IMR-90 (cell line): ENCODE results near the gene IP6K3. TPM values are rescaled to one million over a fixed set of nuclear protein-coding genes. Genes with fewer than 3 reads are reported as not detected.

ENCODE experiments used
- ATAC-seq: fragments of 200-7000 bp; cut with Tn5 transposase; 2 replicates; pipeline ENCODE4 v1.9.1; 2020; ENCODE audit warnings: low read depth, mild to moderate bottlenecking, moderate library complexity
- BruUV-seq: library from RNA; stranded (reverse); fragments of 400-500 nt; replicated peaks from 2 replicates; lab custom pipeline; 2021; lab: Mats Ljungman, UMichigan
- CTCF ChIA-PET: fragments of 300-600 bp; formaldehyde crosslinking; extraction: SDS; loops from one replicate; lab custom pipeline; 2021; ENCODE audit warnings: antibody characterized with exemption; lab: Yijun Ruan, JAX
- POLR2A ChIA-PET: fragments of 300-600 bp; sonication (Branson Sonifier 250); formaldehyde crosslinking; loops from one replicate; lab custom pipeline; 2022; ENCODE audit warnings: antibody characterized with exemption; ENCODE audit not compliant: unreplicated experiment; lab: Charles Lee
- DNase-seq: peaks from one replicate; pipeline ENCODE4 v3.0.0; 2013
- H2AFZ ChIP-seq: replicated peaks from 2 replicates; pipeline ENCODE3; 2013; ENCODE audit warnings: low read length, mild to moderate bottlenecking; ENCODE audit not compliant: poor library complexity
- H2AK5ac ChIP-seq: 2 replicates; pipeline ENCODE4 v1.6.1; 2013; ENCODE audit warnings: low read depth, low read length, inconsistent platforms
- H2AK9ac ChIP-seq: replicated peaks from 2 replicates; pipeline ENCODE3; 2013; ENCODE audit warnings: mild to moderate bottlenecking, low read depth, low read length, moderate library complexity; ENCODE audit not compliant: poor library complexity
- H2BK120ac ChIP-seq: 2 replicates; pipeline ENCODE4 v1.6.1; 2013; ENCODE audit warnings: low read depth, low read length, inconsistent platforms
- H2BK15ac ChIP-seq: 3 replicates; pipeline ENCODE4 v1.6.1; 2013; ENCODE audit warnings: low read depth, low read length, inconsistent platforms
- H2BK20ac ChIP-seq: 2 replicates; pipeline ENCODE4 v1.6.1; 2013; ENCODE audit warnings: low read depth, mild to moderate bottlenecking, inconsistent platforms, low read length, moderate library complexity
- H2BK5ac ChIP-seq: 2 replicates; pipeline ENCODE4 v1.6.1; 2013; ENCODE audit warnings: mild to moderate bottlenecking, low read depth, low read length, inconsistent platforms; ENCODE audit not compliant: poor library complexity, severe bottlenecking
- H3K14ac ChIP-seq: replicated peaks from 2 replicates; pipeline ENCODE4 v1.6.1; 2013; ENCODE audit warnings: low read depth, low read length, inconsistent platforms
- H3K18ac ChIP-seq: 2 replicates; pipeline ENCODE4 v1.6.1; 2013; ENCODE audit warnings: low read depth, low read length, control low read depth
- H3K23ac ChIP-seq: 2 replicates; pipeline ENCODE4 v1.6.1; 2013; ENCODE audit warnings: low read depth, low read length, inconsistent platforms
- H3K27ac ChIP-seq: 2 replicates; pipeline ENCODE4 v1.5.1; 2013; ENCODE audit warnings: mild to moderate bottlenecking, control low read depth, low read length; ENCODE audit not compliant: insufficient read depth
- H3K27me3 ChIP-seq: 2 replicates; pipeline ENCODE4 v1.6.1; 2013; ENCODE audit warnings: low read length; ENCODE audit not compliant: control insufficient read depth, insufficient read depth
- H3K36me3 ChIP-seq: 2 replicates; pipeline ENCODE4 v1.6.1; 2013; ENCODE audit warnings: low read length, mixed read lengths; ENCODE audit not compliant: control insufficient read depth, insufficient read depth
- H3K4ac ChIP-seq: 2 replicates; pipeline ENCODE4 v1.6.1; 2013; ENCODE audit warnings: low read depth, low read length, inconsistent platforms
- H3K4me1 ChIP-seq: 2 replicates; pipeline ENCODE4 v1.6.1; 2013; ENCODE audit warnings: low read length, mixed read lengths; ENCODE audit not compliant: control insufficient read depth, insufficient read depth
- H3K4me2 ChIP-seq: 2 replicates; pipeline ENCODE4 v1.6.1; 2013; ENCODE audit warnings: low read depth, mild to moderate bottlenecking, control low read depth, low read length, moderate library complexity
- H3K4me3 ChIP-seq: 2 replicates; pipeline ENCODE4 v1.5.1; 2013; ENCODE audit warnings: low read depth, mild to moderate bottlenecking, control low read depth, low read length, moderate library complexity; ENCODE audit not compliant: insufficient read depth
- H3K56ac ChIP-seq: 2 replicates; pipeline ENCODE4 v1.6.1; 2013; ENCODE audit warnings: low read length, inconsistent platforms; ENCODE audit not compliant: insufficient read depth; ENCODE audit errors: extremely low read depth
- H3K79me1 ChIP-seq, 2 experiments: 2 replicates each; pipeline ENCODE4 v1.6.1; 2013; ENCODE audit warnings: low read length in 2 of 2, inconsistent platforms in 1 of 2, low read depth in 1 of 2
- H3K9ac ChIP-seq: 2 replicates; pipeline ENCODE4 v1.6.1; 2013; ENCODE audit warnings: low read depth, low read length, control low read depth
- H3K9me1 ChIP-seq: 2 replicates; pipeline ENCODE4 v1.6.1; 2013; ENCODE audit warnings: low read length, inconsistent platforms; ENCODE audit not compliant: insufficient read depth
- H3K9me3 ChIP-seq: 2 replicates; pipeline ENCODE4 v1.6.1; 2013; ENCODE audit warnings: low read length; ENCODE audit not compliant: control insufficient read depth, insufficient read depth
- H4K20me1 ChIP-seq: 2 replicates; pipeline ENCODE4 v1.6.1; 2013; ENCODE audit warnings: low read length, inconsistent platforms; ENCODE audit not compliant: insufficient read depth
- H4K5ac ChIP-seq: 2 replicates; pipeline ENCODE4 v1.6.1; 2013; ENCODE audit warnings: mild to moderate bottlenecking, low read depth, low read length, control low read depth
- H4K8ac ChIP-seq, 2 experiments: 2 replicates each; pipeline ENCODE4 v1.6.1; 2013; ENCODE audit warnings: low read depth in 2 of 2, low read length in 2 of 2, control low read depth in 1 of 2, inconsistent platforms in 1 of 2
- H4K91ac ChIP-seq: 2 replicates; pipeline ENCODE4 v1.6.1; 2013; ENCODE audit warnings: low read depth, low read length, inconsistent platforms; ENCODE audit not compliant: insufficient read depth
- BHLHE40 ChIP-seq: fragments of 150-350 bp; IDR thresholded peaks from 2 replicates; pipeline ENCODE4 v1.6.1; 2016; ENCODE audit warnings: mild to moderate bottlenecking, low read depth, low read length
- CEBPB ChIP-seq: IDR thresholded peaks from 2 replicates; pipeline ENCODE4 v1.6.1; 2012; ENCODE audit warnings: low read depth, low read length, improper control_type of control experiment
- CHD1 ChIP-seq: IDR thresholded peaks from 2 replicates; pipeline ENCODE4 v1.6.1; 2012; ENCODE audit warnings: low read depth, low read length, improper control_type of control experiment
- ELK1 ChIP-seq: fragments of 150-350 bp; IDR thresholded peaks from 2 replicates; pipeline ENCODE4 v1.6.1; 2016; ENCODE audit warnings: low read depth, mild to moderate bottlenecking, low read length, moderate library complexity, borderline replicate concordance
- FOS ChIP-seq: fragments of 150-350 bp; IDR thresholded peaks from 2 replicates; pipeline ENCODE4 v1.6.1; 2016; ENCODE audit warnings: low read depth, low read length
- MXI1 ChIP-seq: IDR thresholded peaks from 2 replicates; pipeline ENCODE4 v1.6.1; 2012; ENCODE audit warnings: low read depth, mild to moderate bottlenecking, low read length, moderate library complexity, borderline replicate concordance
- NFE2L2 ChIP-seq: fragments of 150-350 bp; IDR thresholded peaks from 2 replicates; pipeline ENCODE4 v1.6.1; 2016; ENCODE audit warnings: low read depth, mild to moderate bottlenecking, low read length
- RAD21 ChIP-seq: IDR thresholded peaks from 2 replicates; pipeline ENCODE4 v1.6.1; 2012; ENCODE audit warnings: low read length, improper control_type of control experiment
- WGBS, 2 experiments: methylation state at CpG; one replicate each; pipeline versions ENCODE4 v1.1.5 to v1.1.7; 2013; ENCODE audit warnings: missing lambda C conversion rate in 2 of 2; ENCODE audit not compliant: insufficient read length in 1 of 2; ENCODE audit errors: extremely low coverage in 2 of 2; 5-methylcytosine and 5-hydroxymethylcytosine counted together
- dilution Hi-C: fragments of 300-500 bp; cut with HindIII; formaldehyde crosslinking; loops from one replicate; pipeline ENCODE4 v1.14.3; 2018; ENCODE audit warnings: low sequenced_read_pairs; ENCODE audit not compliant: unreplicated experiment
- in situ Hi-C: fragments of 300-500 bp; cut with MboI; formaldehyde crosslinking; loops from 3 replicates; pipeline ENCODE4 v1.14.3; 2019; ENCODE audit warnings: low sequenced_read_pairs, inconsistent platforms, mixed read lengths
- intact Hi-C: fragments of 100-400 bp; cut with micrococcal nuclease; formaldehyde crosslinking; loops from 2 replicates; pipeline ENCODE4 v1.10.0; 2022
- polyA plus RNA-seq, 3 experiments: library from polyadenylated mRNA; depleted of rRNA; stranded (reverse); fragments of >200 nt; gene quantifications; 2 replicates each; pipeline ENCODE4 v1.2.3, GENCODE V29; 2012; ENCODE audit warnings: low replicate concordance in 1 of 3
- total RNA-seq: library from RNA; depleted of rRNA; stranded (reverse); fragments of >200 nt; gene quantifications from 2 replicates; pipeline ENCODE4 v1.2.3, GENCODE V29; 2012
- TF ChIP-seq, protein P1 (sequence below): conservative IDR thresholded peaks from 2 replicates; pipeline ENCODE4 v1.5.1; 2012; ENCODE audit warnings: mild to moderate bottlenecking, low read depth, low read length, improper control_type of control experiment

Gene IP6K3
- total and polyA plus RNA-seq, 2 of the 4 experiments (the other 2 are of a cell fraction): 0.18 to 0.51 TPM

GRCh38 chr6:33783781-33784520, 37.2 kb upstream of the IP6K3 start:
- 100% methylated on average over 3 of the region's 10 CpGs; no CpG with 5 or more reads in 1 of the 2 experiments for WGBS, 2 experiments
- dilution Hi-C loops (no loop called here), in situ Hi-C loops (no loop called here), intact Hi-C loops (no loop called here)
- Histone ChIP-seq H2BK15ac (no peak overlapping the region), H3K79me1 (peaks cover 46 to 87% of the 10 kb centered on the region in 2 experiments), H3K56ac (no peak overlapping the region), H2AK9ac (no peak overlapping the region), H3K27ac (no peak overlapping the region), H3K23ac (no peak overlapping the region), H3K9ac (no peak overlapping the region), H4K91ac (no peak overlapping the region), H4K8ac (no peak overlapping the region), H3K4me3 (no peak overlapping the region), H4K5ac (no peak overlapping the region), H3K4ac (no peak overlapping the region), H3K4me2 (no peak overlapping the region), H2AFZ (no peak overlapping the region), H3K9me1 (peaks cover 24% of the 10 kb centered on the region), H4K20me1 (peaks cover 30% of the 10 kb centered on the region), H3K36me3 (peaks cover 53% of the 10 kb centered on the region), H2BK120ac (no peak overlapping the region), H2BK5ac (no peak overlapping the region), H3K18ac (no peak overlapping the region), H3K4me1 (peaks cover 23% of the 10 kb centered on the region), H3K14ac (no peak overlapping the region), H3K27me3 (no peaks in the 10 kb centered on the region), H3K9me3 (no peaks in the 10 kb centered on the region), H2AK5ac (no peak overlapping the region), H2BK20ac (no peak overlapping the region)
- ATAC-seq (no peak), DNase-seq (no peak)
- TF ChIP-seq BHLHE40: no peak
- TF ChIP-seq, protein P1, sequence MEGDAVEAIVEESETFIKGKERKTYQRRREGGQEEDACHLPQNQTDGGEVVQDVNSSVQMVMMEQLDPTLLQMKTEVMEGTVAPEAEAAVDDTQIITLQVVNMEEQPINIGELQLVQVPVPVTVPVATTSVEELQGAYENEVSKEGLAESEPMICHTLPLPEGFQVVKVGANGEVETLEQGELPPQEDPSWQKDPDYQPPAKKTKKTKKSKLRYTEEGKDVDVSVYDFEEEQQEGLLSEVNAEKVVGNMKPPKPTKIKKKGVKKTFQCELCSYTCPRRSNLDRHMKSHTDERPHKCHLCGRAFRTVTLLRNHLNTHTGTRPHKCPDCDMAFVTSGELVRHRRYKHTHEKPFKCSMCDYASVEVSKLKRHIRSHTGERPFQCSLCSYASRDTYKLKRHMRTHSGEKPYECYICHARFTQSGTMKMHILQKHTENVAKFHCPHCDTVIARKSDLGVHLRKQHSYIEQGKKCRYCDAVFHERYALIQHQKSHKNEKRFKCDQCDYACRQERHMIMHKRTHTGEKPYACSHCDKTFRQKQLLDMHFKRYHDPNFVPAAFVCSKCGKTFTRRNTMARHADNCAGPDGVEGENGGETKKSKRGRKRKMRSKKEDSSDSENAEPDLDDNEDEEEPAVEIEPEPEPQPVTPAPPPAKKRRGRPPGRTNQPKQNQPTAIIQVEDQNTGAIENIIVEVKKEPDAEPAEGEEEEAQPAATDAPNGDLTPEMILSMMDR: no peak
- TF ChIP-seq NFE2L2: no peak
- no peak for TF ChIP-seq CHD1
- TF ChIP-seq CEBPB: no peak
- TF ChIP-seq RAD21: no peak
- TF ChIP-seq FOS: no peak
- TF ChIP-seq ELK1: no peak
- no peak for TF ChIP-seq MXI1
- no TSS peak for BruUV-seq
- POLR2A ChIA-PET: no interaction called here
- CTCF ChIA-PET: no interaction called here
